GM20000 (cell line): ENCODE results near the gene STAT4.

ENCODE experiments used
- DNase-seq: peaks from one replicate; pipeline ENCODE4 v3.0.0; 2012; ENCODE audit warnings: low spot score
- TF ChIP-seq, protein P1 (sequence below): IDR thresholded peaks from 2 replicates; pipeline ENCODE4 v1.5.1; 2012; ENCODE audit warnings: mild to moderate bottlenecking, control low read depth; ENCODE audit errors: extremely low read depth, missing control alignments

Gene STAT4

GRCh38 chr2:191189112-191189635, 38.4 kb upstream of the STAT4 start:
- DNase-seq = no peak

GRCh38 chr2:191188550-191189093, 37.8 kb upstream of the STAT4 start:
- DNase-seq = no peak
- TF ChIP-seq, protein P1, sequence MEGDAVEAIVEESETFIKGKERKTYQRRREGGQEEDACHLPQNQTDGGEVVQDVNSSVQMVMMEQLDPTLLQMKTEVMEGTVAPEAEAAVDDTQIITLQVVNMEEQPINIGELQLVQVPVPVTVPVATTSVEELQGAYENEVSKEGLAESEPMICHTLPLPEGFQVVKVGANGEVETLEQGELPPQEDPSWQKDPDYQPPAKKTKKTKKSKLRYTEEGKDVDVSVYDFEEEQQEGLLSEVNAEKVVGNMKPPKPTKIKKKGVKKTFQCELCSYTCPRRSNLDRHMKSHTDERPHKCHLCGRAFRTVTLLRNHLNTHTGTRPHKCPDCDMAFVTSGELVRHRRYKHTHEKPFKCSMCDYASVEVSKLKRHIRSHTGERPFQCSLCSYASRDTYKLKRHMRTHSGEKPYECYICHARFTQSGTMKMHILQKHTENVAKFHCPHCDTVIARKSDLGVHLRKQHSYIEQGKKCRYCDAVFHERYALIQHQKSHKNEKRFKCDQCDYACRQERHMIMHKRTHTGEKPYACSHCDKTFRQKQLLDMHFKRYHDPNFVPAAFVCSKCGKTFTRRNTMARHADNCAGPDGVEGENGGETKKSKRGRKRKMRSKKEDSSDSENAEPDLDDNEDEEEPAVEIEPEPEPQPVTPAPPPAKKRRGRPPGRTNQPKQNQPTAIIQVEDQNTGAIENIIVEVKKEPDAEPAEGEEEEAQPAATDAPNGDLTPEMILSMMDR = no peak

More at GRCh38 chr2:191189112-191189635, 38.4 kb upstream of the STAT4 start:
- TF ChIP-seq, protein P1 = no peak

DNA sequence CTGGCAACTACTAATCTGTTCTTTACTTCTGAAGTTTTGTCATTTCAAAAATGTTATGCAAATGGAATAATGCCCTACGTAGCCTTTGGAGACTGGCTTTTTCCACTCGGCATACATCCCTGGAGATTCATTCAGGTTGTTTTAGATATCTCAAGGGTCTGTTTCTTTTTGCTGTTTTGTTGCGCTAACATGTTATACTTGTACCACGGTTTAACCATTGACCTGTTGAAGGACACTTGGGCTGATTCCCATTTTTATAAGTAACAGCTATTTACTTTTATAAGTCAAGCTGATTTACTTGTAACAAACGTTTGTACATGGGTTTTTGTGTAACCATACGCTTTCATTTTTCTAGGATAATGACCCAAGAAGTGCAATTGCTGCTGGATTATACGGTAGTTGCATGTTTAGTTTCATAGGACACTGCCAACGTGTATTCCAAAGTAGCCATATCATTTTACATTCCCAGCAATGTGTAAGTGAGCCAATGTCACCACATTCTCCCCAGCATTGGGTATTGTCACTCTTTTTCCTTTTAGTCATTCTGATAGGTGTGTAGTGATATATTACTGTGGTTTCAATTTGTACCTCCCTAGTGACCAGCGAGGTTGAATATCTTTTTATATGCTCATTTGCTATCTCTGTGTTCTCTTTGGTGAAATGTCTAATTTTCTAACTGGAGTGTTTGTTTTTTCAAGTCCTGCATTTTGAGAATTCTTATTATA, 36.5 kb upstream of the STAT4 start:
- TF ChIP-seq, protein P1 = no peak
- DNase-seq = no peak

DNA sequence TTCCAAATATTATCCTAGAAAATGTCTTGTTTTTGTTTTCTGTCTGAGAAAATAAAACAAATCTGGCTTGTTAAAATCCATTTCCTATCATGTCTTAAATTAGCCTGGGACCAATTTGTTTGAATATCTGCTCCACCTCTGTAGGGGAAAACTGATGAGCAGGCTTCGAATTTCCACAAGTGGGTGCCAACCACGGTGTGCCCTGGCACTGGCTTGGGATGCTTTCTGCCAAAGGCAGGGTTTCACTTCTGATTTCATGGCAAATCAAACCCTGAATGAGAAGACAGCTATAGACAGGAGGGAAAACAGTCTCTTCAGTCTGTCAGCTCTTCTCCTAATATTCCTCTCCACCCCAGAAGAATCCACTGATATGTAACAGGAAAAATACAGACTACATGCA, 33.7 kb upstream of the STAT4 start:
- no peak for DNase-seq
- TF ChIP-seq, protein P1 = no peak

- TF ChIP-seq, protein P1 = no peak
- no peak for DNase-seq
These were observed 32.7 kb upstream of the STAT4 start for GRCh38 chr2:191183516-191183915.

- TF ChIP-seq, protein P1 = no peak
- no peak for DNase-seq
These were observed 32.3 kb upstream of the STAT4 start for GRCh38 chr2:191183081-191183480.

- DNase-seq = no peak
- TF ChIP-seq, protein P1 = no peak
These were observed 29.9 kb upstream of the STAT4 start for GRCh38 chr2:191180713-191181112.
